Embryonic facial prominence (tissue), 1 donor: ENCODE results near the gene CATSPERD.

Experiments
- DNase-seq: peaks from one replicate; pipeline ENCODE4 v3.0.0-alpha.2; 2016; ENCODE audit errors: extremely low spot score

The CATSPERD gene

GRCh38 chr19:5784581-5785147 lies 64.2 kb downstream of the CATSPERD start, which contains the start of gene PRR22:
Gene PRR22 (minus strand): TSS chr19:5784746. CDS start chr19:5784660, 86 bp downstream.
- DNase-seq: no peak

GRCh38 chr19:5785423-5785822 lies 65.0 kb downstream of the CATSPERD start:
- no peak for DNase-seq

- no peak for DNase-seq
Observed at GRCh38 chr19:5786593-5787408, 66.4 kb downstream of the CATSPERD start.

GRCh38 chr19:5787409-5788182 lies 67.2 kb downstream of the CATSPERD start:
- DNase-seq: no peak

- DNase-seq: no peak
Observed at GRCh38 chr19:5788422-5788821, 68.0 kb downstream of the CATSPERD start.

- DNase-seq: no peak
Observed at GRCh38 chr19:5789351-5789761, 68.9 kb downstream of the CATSPERD start.

- DNase-seq: no peak
Observed at GRCh38 chr19:5789886-5790558, 69.6 kb downstream of the CATSPERD start.

GRCh38 chr19:5790559-5791520 lies 70.4 kb downstream of the CATSPERD start, which contains the start of gene DUS3L:
Gene DUS3L (minus strand): TSS chr19:5791163. CDS start chr19:5791141, 22 bp downstream.
- DNase-seq: peak; percentile 97

GRCh38 chr19:5792224-5792623 lies 71.8 kb downstream of the CATSPERD start:
- no peak for DNase-seq

- no peak for DNase-seq
Observed at GRCh38 chr19:5793188-5793587, 72.8 kb downstream of the CATSPERD start.

GRCh38 chr19:5795382-5795919 lies 75.0 kb downstream of the CATSPERD start:
- no peak for DNase-seq

- DNase-seq: no peak
Observed at GRCh38 chr19:5798244-5798643, 77.8 kb downstream of the CATSPERD start.

GRCh38 chr19:5799247-5800241 lies 79.1 kb downstream of the CATSPERD start:
- DNase-seq: no peak

GRCh38 chr19:5800361-5801270 lies 80.2 kb downstream of the CATSPERD start:
- DNase-seq: no peak

GRCh38 chr19:5801796-5802619 lies 81.6 kb downstream of the CATSPERD start:
- peak; percentile 64 for DNase-seq

GRCh38 chr19:5803441-5803751 lies 83.0 kb downstream of the CATSPERD start:
- DNase-seq: no peak
